GM12864 (cell line): ENCODE data around the gene FBXW4.

Experiments used
- DNase-seq: peaks from one replicate; pipeline ENCODE4 v3.0.0-alpha.2; 2011; ENCODE audit warnings: low read depth
- H3K4me3 ChIP-seq: 2 replicates; pipeline ENCODE4 v1.5.1; 2011; ENCODE audit warnings: mild to moderate bottlenecking, low read depth, low read length, control low read depth
- TF ChIP-seq, protein P1 (sequence below): IDR thresholded peaks from 2 replicates; pipeline ENCODE4 v1.5.1; 2011; ENCODE audit warnings: low read depth, mild to moderate bottlenecking, moderate library complexity, low read length, control low read depth, inconsistent platforms; ENCODE audit errors: missing control alignments

Gene FBXW4

DNA sequence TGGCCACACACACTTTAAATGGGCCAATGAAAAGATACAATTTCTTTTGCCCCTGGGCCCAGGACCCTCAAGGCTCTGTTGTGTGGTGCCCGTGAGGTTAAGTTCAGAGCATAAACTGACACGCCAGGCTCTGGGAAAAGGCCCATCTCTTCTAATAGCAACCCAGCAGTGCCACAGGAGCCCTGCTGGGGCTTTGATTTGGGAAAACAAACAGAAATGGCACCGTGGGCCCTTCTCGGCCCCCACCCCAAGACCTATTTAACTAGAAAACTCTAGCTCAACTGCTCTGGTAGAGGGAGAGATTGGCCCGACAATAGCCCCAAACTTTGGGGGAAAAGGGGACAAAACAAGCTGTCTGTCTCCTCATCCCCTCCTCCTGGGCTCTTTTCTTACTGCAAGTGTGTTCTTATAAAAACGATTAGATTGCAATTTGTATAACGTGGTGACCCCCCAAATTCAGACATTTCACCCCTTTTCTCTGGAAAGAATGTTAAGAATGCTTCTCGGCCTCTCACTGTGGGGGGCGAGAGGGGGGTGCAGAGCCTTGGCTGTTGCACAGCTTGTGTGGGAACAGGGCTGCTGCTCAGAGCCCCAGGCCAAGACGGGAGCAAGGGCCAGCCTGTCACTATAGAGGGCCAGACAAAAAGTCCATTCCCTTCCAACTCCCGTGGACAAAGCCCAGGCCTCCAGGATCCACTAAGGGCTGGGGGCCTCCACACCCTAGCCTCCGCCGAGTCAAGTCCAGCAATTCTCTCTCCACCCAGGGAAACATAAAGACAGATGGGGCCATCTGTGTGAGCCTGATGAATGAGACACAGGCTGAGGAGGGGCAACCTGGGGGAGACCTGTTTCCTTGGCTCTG is 80.1 kb downstream of the FBXW4 start:
- DNase-seq, result no peak
- TF ChIP-seq, protein P1, sequence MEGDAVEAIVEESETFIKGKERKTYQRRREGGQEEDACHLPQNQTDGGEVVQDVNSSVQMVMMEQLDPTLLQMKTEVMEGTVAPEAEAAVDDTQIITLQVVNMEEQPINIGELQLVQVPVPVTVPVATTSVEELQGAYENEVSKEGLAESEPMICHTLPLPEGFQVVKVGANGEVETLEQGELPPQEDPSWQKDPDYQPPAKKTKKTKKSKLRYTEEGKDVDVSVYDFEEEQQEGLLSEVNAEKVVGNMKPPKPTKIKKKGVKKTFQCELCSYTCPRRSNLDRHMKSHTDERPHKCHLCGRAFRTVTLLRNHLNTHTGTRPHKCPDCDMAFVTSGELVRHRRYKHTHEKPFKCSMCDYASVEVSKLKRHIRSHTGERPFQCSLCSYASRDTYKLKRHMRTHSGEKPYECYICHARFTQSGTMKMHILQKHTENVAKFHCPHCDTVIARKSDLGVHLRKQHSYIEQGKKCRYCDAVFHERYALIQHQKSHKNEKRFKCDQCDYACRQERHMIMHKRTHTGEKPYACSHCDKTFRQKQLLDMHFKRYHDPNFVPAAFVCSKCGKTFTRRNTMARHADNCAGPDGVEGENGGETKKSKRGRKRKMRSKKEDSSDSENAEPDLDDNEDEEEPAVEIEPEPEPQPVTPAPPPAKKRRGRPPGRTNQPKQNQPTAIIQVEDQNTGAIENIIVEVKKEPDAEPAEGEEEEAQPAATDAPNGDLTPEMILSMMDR, result no peak

DNA sequence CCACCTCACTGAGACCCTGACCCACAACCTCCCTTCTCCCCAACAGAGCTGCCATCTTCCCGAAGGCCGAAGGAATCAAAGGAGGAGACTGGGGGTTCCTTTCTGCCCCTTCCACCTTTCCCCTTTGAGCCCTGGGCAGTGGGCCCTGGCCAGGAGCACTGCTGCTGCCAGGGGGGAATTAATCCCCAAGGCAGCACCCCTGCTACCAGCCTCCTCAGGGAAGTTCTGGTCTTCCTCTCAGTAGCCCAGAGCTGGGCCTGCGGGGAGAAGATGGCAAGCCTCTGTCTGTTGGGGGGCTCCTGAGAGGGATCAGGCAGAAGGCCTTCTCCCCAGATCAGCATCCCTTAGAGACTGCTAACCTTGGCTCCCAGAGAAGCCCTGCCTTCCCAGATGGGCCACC is 81.3 kb downstream of the FBXW4 start:
- no peak overlapping the region for H3K4me3 ChIP-seq
- no peak for DNase-seq
- TF ChIP-seq, protein P1, result no peak

More for the DNA sequence above, 80.1 kb downstream of the FBXW4 start:
- H3K4me3 ChIP-seq, result no peak overlapping the region

DNA sequence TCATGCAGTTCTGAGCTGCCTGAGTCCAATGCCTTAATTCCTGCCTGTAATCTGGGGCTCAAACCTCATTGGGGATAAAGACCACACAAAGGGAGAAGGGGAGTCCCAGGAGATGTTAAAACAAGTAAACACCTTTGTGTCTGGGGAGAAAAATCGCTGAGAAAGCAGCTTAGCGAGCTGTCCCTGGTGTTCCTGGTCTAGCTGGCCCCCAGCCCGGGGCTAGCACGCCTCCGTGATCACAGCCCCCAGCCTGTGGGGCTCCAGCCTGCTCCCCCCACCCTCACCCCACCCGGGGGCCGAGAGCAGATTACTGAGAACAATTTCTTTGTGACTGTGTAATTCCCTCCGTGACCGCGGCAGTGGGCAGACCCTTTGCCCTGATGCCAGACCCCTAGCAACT is 82.1 kb downstream of the FBXW4 start:
- no peak for DNase-seq
- TF ChIP-seq, protein P1, result no peak
- no peak overlapping the region for H3K4me3 ChIP-seq

DNA sequence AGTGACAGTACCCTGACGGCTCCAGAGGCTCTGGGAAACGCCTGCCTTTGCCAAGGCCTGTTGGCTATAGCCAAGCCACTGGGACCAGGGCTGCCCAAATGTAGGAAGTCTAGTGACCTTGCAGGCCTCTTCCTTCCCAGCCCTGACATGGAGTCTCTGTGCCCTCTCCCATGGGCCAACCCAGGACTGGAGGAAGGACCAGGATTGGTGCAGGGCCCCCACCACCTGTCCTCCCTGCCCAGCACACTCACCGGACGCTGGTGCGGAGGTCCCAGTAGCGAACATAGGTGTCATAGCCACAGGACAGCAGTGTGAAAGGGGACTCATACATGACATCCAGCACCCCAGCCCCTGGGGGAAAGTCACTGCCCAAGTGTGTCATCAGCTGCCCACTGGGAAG is 82.9 kb downstream of the FBXW4 start:
- H3K4me3 ChIP-seq, result no peak overlapping the region
- DNase-seq, result no peak
- TF ChIP-seq, protein P1, result no peak

DNA sequence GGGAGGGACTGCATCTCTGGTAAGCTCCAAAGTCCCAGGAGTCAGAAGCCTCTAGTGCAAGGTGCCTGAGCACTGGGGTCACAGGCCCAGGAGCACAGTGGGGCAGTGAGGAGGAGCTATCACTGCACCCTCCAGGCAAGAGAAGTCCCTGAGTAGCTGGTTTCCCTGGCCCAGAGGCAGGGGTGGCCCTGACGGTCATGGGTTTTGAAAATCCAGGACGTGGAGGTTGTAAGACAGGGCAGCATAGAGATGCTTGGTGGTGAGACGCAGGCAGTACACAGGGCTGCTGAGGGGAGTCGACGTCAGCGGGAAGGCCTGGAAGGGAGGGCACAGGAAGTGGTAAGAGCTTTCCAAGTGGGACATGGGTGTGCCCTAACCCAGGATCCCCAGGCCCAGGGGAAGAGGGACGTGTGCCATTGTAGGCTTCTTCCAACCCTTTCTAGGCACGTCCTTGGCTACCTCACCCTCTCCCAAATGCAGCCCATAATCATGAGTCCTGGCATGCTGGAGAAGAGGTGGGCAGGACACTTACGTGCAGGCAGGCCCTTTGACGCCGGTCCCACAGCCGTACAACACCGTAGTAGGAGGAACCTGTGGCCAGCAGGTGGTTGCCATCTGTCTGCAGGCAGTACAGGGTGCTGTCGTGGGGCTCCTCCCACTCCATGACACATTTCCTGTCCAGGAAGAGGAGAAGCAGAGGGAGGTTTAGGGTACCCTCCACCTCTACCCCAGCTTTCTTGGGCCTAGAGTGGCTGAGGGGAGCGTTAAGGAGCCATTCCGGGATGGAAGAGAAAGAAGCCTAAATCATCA is 83.7 kb downstream of the FBXW4 start:
- TF ChIP-seq, protein P1, result no peak
- no peak for DNase-seq
- no peak overlapping the region for H3K4me3 ChIP-seq

DNA sequence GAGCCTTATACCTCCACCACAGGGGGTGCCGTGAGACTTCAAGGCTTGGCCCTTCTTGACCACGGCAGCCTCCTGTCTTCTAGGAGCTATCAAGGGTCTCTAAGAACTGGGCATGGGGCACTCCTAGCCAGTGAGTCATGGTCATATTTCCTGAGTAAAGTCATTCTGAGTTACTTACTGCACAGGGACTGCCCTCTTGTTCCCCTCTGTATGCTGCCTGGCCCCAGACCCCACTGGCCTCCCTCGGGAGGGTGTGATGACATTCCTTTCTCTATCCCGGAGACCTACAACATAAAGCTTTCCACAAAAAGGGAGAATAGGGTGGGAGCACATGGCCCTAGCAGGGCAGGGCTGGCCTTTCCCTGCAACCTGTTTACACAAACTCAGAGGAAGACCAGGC is 85.5 kb downstream of the FBXW4 start:
- TF ChIP-seq, protein P1, result no peak
- no peak overlapping the region for H3K4me3 ChIP-seq
- no peak for DNase-seq
